GM12878 (cell line): ENCODE results near the gene CCDC186.

ENCODE experiments used
- POLR2A ChIP-seq: IDR thresholded peaks from 2 replicates; pipeline ENCODE4 v1.6.1; 2011; ENCODE audit warnings: low read depth, mild to moderate bottlenecking, low read length
- YY1 ChIP-seq: IDR thresholded peaks from 2 replicates; pipeline ENCODE4 v1.6.1; 2011; ENCODE audit warnings: low read depth, mild to moderate bottlenecking, low read length

DNA sequence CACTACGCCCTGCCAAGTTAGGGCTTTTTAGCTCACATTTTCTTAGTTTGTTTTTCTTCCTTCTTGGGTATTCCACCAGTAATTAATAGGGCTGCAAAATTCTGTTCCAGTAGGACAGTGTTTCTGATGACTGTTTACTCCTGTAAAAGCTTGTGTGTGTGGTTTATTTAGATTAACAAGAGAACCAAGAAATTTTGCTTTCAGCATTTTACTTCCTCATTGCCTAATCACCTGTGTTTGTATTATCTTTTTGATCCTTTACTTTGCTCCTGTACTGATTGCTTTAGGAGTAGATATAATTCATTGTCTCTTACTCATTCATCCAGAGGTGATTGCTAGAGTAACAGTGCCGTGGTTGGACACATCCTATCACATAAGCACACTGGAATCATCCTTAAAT is 32.9 kb upstream of the CCDC186 start:
- TF ChIP-seq POLR2A (no peak), YY1 (no peak)
